ENCODE results near the gene INO80B. TPM values are rescaled to one million over a fixed set of nuclear protein-coding genes. Genes with fewer than 3 reads are reported as not detected.

Gene INO80B
- total RNA-seq, 4 donors from 2014 or later, result 5.4 to 41.9 (median 20.3) TPM

GRCh38 chr2:74414881-74415761, 39.8 kb upstream of the INO80B start:
- DNase-seq, result no peak
- Histone ChIP-seq H3K9me3 (no peaks in the 10 kb centered on the region), H3K4me1 (peaks cover 20 to 33% (median 22%) of the 10 kb centered on the region in 3 donors), H3K27ac (peak overlapping the region in 3 of 4 donors; percentile 43 to 69 (median 54)), H3K4me3 (peak overlapping the region; percentile 33 to 74 (median 50)), H3K36me3 (no peaks in the 10 kb centered on the region), H3K27me3 (peaks cover 0 to 25% (median 0%) of the 10 kb centered on the region in 4 donors)
- WGBS, 2 donors, result 28 to 34% methylated on average over 5 to 12 of the region's 66 CpGs
- intact Hi-C loops (cut with DNase I), result no loop called here
- peak in 4 of 6 experiments; percentile 16 to 23 (median 18) for TF ChIP-seq CTCF (IDR thresholded peaks at IDR 0.05)
- no peak for TF ChIP-seq POLR2A (IDR thresholded peaks at IDR 0.05)

- H3K36me3 ChIP-seq, result no peaks in the 10 kb centered on the region
- H3K4me1 ChIP-seq, result peaks cover 20 to 38% (median 22%) of the 10 kb centered on the region in 3 donors
- WGBS, 2 donors, result 63 to 77% methylated on average over 15 to 23 of the region's 35 CpGs
- intact Hi-C loops (cut with DNase I), result no loop called here
- no peak for DNase-seq
- peak overlapping the region in 3 of 4 donors; percentile 5 to 54 (median 43) for H3K27ac ChIP-seq
- TF ChIP-seq POLR2A (IDR thresholded peaks at IDR 0.05) (no peak), CTCF (IDR thresholded peaks at IDR 0.05) (no peak)
- H3K27me3 ChIP-seq, result peaks cover 0 to 25% (median 0%) of the 10 kb centered on the region in 4 donors
- H3K9me3 ChIP-seq, result no peaks in the 10 kb centered on the region
- peak overlapping the region; percentile 33 to 74 (median 50) for H3K4me3 ChIP-seq
These were observed 39.0 kb upstream of the INO80B start for GRCh38 chr2:74415762-74416395.

GRCh38 chr2:74416778-74417177, 38.1 kb upstream of the INO80B start:
- no peaks in the 10 kb centered on the region for H3K9me3 ChIP-seq
- no peak for DNase-seq
- WGBS, 2 donors, result 77 to 80% methylated on average over 1 to 3 of the region's 3 CpGs
- H3K4me1 ChIP-seq, result peaks cover 24 to 47% (median 26%) of the 10 kb centered on the region in 3 donors
- no peaks in the 10 kb centered on the region for H3K36me3 ChIP-seq
- H3K27me3 ChIP-seq, result peaks cover 0 to 29% (median 0%) of the 10 kb centered on the region in 4 donors
- H3K27ac ChIP-seq, result no peak overlapping the region
- no peak overlapping the region for H3K4me3 ChIP-seq
- intact Hi-C loops (cut with DNase I), result no loop called here
- TF ChIP-seq CTCF (IDR thresholded peaks at IDR 0.05), result no peak
- TF ChIP-seq POLR2A (IDR thresholded peaks at IDR 0.05), result no peak

- Histone ChIP-seq H3K9me3 (no peaks in the 10 kb centered on the region), H3K27ac (no peak overlapping the region), H3K27me3 (peaks cover 0 to 29% (median 0%) of the 10 kb centered on the region in 4 donors), H3K4me1 (peaks cover 26 to 51% (median 28%) of the 10 kb centered on the region in 3 donors), H3K4me3 (no peak overlapping the region), H3K36me3 (no peaks in the 10 kb centered on the region)
- intact Hi-C loops (cut with DNase I), result no loop called here
- WGBS, 2 donors, result 69 to 80% methylated on average over 3 of the region's 3 CpGs
- no peak for TF ChIP-seq CTCF (IDR thresholded peaks at IDR 0.05)
- TF ChIP-seq POLR2A (IDR thresholded peaks at IDR 0.05), result no peak
- DNase-seq, result no peak
These were observed 37.7 kb upstream of the INO80B start for GRCh38 chr2:74417197-74417596.

GRCh38 chr2:74417763-74418162, 37.1 kb upstream of the INO80B start:
- intact Hi-C loops (cut with DNase I), result no loop called here
- no peak overlapping the region for H3K4me3 ChIP-seq
- WGBS, 2 donors, result 88 to 90% methylated on average over 4 to 6 of the region's 6 CpGs
- no peaks in the 10 kb centered on the region for H3K36me3 ChIP-seq
- DNase-seq, result no peak
- H3K4me1 ChIP-seq, result peaks cover 28 to 55% (median 30%) of the 10 kb centered on the region in 3 donors
- no peak for TF ChIP-seq POLR2A (IDR thresholded peaks at IDR 0.05)
- H3K9me3 ChIP-seq, result no peaks in the 10 kb centered on the region
- no peak overlapping the region for H3K27ac ChIP-seq
- peaks cover 0 to 29% (median 0%) of the 10 kb centered on the region in 4 donors for H3K27me3 ChIP-seq
